Renal pelvis (tissue), 4 donors: ENCODE results near the gene RP2. TPM values are rescaled to one million over a fixed set of nuclear protein-coding genes. Genes with fewer than 3 reads are reported as not detected.
A peak's percentile ranks its signal among the peaks of the same experiment; 100 is the strongest.

ENCODE experiments used
- DNase-seq: peaks from one replicate; pipeline ENCODE4 v3.0.0-alpha.2; 2013
- polyA plus RNA-seq, 3 donors: library from polyadenylated mRNA; unstranded; fragments of 120-200 nt; gene quantifications; one replicate each; pipeline ENCODE4 v1.2.1, GENCODE V29; 2013; ENCODE audit not compliant: insufficient read length in 3 of 3

The RP2 gene
- polyA plus RNA-seq, 3 donors, result 10.8 to 13.2 (median 12.5) TPM

DNA sequence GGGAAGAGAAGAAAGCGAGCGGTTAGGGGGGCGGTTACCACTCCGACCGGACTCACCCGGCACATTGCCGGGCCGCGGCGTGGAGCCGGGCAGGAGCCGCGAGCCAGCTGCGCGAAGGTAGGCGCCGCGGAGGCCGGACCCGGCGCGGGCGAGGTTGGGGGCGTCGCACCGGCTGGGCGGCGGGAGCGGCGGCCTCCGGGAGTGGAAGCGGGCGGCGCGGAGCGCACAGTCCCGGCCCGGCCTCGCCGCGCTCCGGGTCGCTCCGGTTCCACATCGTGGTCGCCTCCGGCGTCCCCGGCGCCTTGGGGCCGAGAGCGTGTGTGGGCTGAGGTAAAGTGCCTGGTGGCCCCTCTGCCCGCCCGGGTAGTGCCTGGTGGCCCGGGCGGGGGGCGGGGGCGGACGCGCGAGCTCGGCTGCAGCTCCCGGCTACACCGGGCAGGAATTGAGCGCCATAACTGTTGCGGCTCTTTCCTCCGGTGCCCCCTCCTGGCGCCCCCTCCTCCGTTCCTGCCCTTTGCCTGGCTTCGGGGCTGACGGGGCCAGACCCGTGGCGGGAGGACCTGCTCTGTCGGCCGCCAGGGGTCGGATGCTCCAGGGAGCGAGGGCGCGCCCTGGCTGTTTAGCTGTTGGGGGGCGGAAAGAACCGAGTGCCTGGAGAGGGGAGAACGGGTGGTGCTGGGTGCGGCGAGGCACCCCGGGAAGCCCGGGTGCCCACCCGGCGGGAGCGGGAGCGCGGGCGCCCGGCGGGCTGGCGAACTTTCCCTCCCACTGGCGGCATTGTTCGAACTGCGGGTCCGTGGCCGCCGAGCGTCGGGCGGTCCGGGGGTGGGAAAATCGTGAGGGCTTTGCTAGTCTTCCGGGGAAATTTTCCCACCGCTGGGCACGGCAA lies 76.0 kb downstream of the RP2 start:
- peak; percentile 21 for DNase-seq

DNA sequence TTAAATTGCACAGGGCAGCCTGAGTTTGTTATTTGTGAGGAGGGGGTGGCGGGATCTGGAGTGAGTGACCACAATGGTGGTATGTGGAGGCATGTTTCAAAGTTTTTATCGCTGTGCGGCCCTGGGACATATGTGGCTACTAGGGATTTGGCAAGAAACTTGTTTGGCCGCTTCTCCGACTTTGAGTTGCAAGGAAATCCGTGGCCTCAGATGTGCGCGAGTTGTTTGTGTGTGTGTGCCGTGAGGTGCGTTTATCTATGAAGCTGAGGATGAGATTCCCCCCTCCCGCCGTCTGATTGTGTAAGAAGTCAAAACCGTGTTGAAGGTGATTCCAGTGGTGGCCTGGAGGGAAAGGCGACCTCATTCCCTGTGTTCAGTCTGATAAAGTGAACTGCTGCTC lies 76.8 kb downstream of the RP2 start:
- no peak for DNase-seq

DNA sequence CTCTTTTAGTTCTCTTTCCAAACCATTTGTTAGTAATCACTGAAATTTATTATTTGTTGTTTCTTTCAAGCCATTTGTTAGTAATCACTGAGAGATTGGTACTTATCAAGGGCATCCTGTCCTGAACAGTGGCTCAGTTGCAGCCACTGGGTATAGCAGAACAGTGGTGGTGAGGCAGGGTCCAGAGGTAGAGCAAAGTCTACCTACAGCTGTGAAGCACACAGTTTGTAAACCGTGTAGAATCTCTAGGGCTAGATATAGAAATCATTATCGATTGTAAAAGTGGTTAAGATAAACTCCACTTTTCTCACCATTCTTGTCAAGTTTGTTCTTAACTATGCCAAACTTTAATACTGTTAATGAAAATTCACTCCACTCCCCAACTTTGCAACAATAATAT lies 79.4 kb downstream of the RP2 start:
- no peak for DNase-seq

DNA sequence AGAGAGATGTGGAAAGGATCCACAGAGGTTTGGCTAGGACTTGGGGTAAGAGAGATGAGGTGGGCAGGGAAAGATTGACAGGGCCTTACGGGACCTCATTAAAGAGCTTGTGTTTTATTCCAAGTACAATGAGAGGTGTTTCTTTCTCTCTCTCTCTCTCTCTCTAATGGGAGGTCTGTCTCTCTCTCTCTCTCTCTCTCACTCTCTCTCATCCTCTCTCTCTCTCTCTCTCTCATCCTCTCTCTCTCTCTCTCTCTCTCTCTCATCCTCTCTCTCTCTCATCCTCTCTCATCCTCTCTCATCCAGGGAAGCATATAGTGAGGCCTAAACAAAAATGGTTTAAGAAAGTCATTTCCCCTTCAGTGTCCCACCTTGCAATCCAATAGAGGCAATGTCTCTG lies 80.8 kb downstream of the RP2 start:
- DNase-seq, result no peak

DNA sequence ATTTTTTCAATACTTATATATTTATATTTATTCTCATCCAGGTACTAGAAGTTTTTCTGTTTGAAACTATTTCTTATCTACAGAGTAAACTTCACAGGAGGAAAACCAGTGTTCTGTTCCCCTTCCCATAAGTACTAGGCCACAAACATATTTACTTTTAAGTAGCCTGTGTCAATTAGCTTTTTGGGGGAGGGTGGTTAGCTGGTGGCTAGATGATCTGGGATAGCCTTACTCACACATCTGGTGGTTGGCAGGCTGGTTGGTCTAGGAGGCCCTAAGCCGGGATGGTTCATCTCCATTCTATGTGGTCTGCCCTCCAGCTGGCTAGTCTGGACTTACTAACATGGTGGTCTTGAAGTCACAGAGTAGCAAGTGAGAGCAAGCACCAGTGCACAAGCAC lies 81.6 kb downstream of the RP2 start:
- DNase-seq, result no peak

DNA sequence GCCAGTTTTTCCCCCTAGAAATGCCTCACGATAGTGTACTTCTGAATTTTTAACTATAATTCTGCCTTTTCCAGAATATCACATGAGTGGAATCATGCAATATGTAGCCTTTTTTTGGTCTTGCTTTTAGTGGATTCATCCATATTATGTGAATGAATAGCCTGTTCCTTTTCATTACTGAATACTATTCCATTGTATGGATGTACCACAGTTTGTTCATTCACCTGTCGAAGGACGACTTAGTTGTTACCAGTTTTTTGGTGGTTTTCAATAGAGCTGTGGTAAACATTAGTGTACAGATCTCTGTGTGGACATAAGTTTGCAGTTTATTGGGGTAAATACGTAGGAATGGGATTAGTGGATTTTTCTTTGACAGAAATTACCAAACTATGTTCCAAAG lies 83.4 kb downstream of the RP2 start:
- DNase-seq, result no peak

DNA sequence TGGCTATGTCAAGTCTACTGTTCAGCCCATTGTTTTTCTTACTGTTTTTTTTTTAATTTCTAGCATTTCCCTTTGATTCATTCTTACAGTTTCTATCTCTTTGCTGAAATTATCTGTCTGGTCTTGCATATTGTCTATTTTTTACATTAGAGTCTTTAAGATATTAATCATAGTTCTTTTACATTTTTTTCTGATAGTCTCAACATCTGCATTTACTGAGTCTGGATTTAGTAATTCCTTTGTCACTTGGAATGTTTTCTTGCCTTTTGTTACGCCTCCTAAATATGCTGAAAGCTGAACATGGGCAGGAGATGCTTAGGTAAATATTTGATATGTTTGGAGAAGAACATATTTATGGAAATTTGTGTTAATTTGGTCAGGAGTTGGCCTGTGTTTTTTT lies 85.8 kb downstream of the RP2 start:
- DNase-seq, result no peak

DNA sequence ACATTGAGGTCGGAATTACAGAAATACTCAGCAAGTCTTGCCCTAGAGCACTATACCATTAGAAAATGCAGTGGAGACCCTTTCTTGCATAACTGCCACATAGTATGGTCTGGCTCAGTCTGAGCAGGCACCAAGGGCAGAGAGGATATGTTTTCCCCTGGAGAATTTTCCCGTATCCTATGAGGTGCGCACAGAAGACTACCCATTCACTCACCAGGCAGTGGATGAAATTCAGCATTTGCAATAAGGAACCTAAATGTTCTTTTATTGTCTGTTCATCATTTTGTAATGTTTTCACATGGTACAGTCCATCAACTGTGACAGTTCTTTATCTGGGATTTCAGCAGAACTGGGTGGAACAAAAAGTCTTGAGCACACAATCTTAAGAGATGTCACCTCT lies 90.9 kb downstream of the RP2 start:
- DNase-seq, result no peak

DNA sequence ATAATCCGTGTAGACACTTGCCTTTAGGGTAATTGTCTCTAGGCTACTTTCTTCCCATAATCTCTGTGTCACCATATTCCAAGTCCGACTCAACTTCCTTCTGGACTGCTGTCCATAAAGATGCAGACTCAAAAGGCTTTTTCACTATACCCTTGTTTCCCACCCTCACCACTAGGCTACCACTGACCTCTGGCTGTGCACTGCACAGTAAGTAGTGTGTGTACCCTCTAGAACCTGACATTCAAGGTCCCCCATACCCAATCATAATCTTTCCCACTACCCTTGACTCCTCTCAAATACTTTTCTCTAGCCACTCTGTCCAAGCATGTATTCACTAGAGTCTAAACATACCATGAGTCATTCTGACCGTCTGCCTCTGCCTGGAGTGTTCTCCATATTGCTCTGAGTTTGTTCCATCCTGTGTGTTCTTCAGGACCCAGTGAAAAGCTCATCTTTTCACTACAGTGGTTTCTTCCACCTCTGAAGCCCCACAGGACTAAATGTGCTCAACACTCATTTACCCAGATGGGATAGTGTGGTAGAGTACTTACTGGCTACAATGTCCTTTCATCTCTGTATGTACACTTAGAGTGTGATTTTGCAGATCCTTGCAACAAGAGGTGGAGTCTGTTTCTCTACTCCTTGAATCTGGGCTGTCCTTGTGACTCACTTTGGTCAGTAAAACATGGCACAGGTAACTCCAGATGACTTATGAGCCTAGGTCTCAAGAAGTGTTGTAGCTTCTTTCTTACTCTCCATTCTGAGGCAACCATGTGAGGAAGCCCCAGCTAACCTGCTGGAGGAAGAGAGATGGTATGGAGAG lies 92.8 kb downstream of the RP2 start:
- no peak for DNase-seq

Other genes starting within 250 kb of the RP2 start
- 1 to 10 TPM; 4.0 to 4.8 (median 4.2) TPM for gene SLC9A7, start 77.9 kb upstream of the RP2 start, polyA plus RNA-seq
- 10 to 100 TPM; 23.0 to 27.2 (median 24.3) TPM for gene JADE3, start 75.4 kb downstream of the RP2 start, polyA plus RNA-seq
- gene RGN, start 241.4 kb downstream of the RP2 start, polyA plus RNA-seq, result 10 to 100 TPM; 30.7 to 40.1 (median 32.3) TPM